H9 (cell line): ENCODE data around the gene WHAMM. TPM values are rescaled to one million over a fixed set of nuclear protein-coding genes. Genes with fewer than 3 reads are reported as not detected.

Source experiments
- DNase-seq: peaks from one replicate; pipeline ENCODE4 v3.0.0-alpha.2; 2017
- H2AFZ ChIP-seq: one replicate; pipeline ENCODE4 v1.6.1; 2013; ENCODE audit warnings: mild to moderate bottlenecking, low read length, control low read depth, moderate library complexity
- H2AK5ac ChIP-seq: 2 replicates; pipeline ENCODE4 v1.6.1; 2013; ENCODE audit warnings: low read length, control low read depth, mixed read lengths; ENCODE audit not compliant: insufficient read length
- H2BK120ac ChIP-seq: one replicate; pipeline ENCODE4 v1.6.1; 2013; ENCODE audit warnings: low read depth, mild to moderate bottlenecking, low read length, control low read depth, inconsistent platforms; ENCODE audit not compliant: poor library complexity, severe bottlenecking
- H2BK12ac ChIP-seq: 2 replicates; pipeline ENCODE4 v1.6.1; 2013; ENCODE audit warnings: low read length, control low read depth, mixed read lengths, low read depth; ENCODE audit not compliant: insufficient read length
- H2BK15ac ChIP-seq: 2 replicates; pipeline ENCODE4 v1.6.1; 2013; ENCODE audit warnings: low read depth, low read length, control low read depth
- H2BK20ac ChIP-seq: one replicate; pipeline ENCODE4 v1.6.1; 2013; ENCODE audit warnings: low read depth, mild to moderate bottlenecking, low read length, control low read depth, inconsistent platforms; ENCODE audit not compliant: poor library complexity, severe bottlenecking
- H2BK5ac ChIP-seq: 2 replicates; pipeline ENCODE4 v1.6.1; 2013; ENCODE audit warnings: low read length, control low read depth, mixed read lengths; ENCODE audit not compliant: insufficient read length
- H3K14ac ChIP-seq: 2 replicates; pipeline ENCODE4 v1.6.1; 2013; ENCODE audit warnings: low read length, control low read depth; ENCODE audit not compliant: insufficient read depth
- H3K18ac ChIP-seq: 2 replicates; pipeline ENCODE4 v1.6.1; 2013; ENCODE audit warnings: low read depth, mild to moderate bottlenecking, mixed read lengths, low read length, control low read depth; ENCODE audit not compliant: insufficient read length
- H3K23ac ChIP-seq: 2 replicates; pipeline ENCODE4 v1.6.1; 2013; ENCODE audit warnings: low read length, control low read depth, mixed read lengths, low read depth; ENCODE audit not compliant: insufficient read length
- H3K23me2 ChIP-seq: 2 replicates; pipeline ENCODE4 v1.6.1; 2013; ENCODE audit warnings: low read depth, mild to moderate bottlenecking, mixed read lengths, low read length, control low read depth; ENCODE audit not compliant: insufficient read length, poor library complexity, severe bottlenecking
- H3K27ac ChIP-seq: 2 replicates; pipeline ENCODE4 v1.5.1; 2013; ENCODE audit warnings: low read length, control low read depth, mixed read lengths, low read depth; ENCODE audit not compliant: insufficient read length
- H3K27me3 ChIP-seq: 2 replicates; pipeline ENCODE4 v1.6.1; 2013; ENCODE audit warnings: low read length, control low read depth, inconsistent platforms; ENCODE audit not compliant: insufficient read depth
- H3K4ac ChIP-seq: 2 replicates; pipeline ENCODE4 v1.6.1; 2013; ENCODE audit warnings: low read depth, mild to moderate bottlenecking, control low read depth, inconsistent platforms, low read length, moderate library complexity
- H3K4me1 ChIP-seq: 2 replicates; pipeline ENCODE4 v1.6.1; 2013; ENCODE audit warnings: low read length, control low read depth, inconsistent platforms; ENCODE audit not compliant: insufficient read depth
- H3K4me2 ChIP-seq: 2 replicates; pipeline ENCODE4 v1.6.1; 2013; ENCODE audit warnings: low read length, control low read depth, mixed read lengths; ENCODE audit not compliant: insufficient read length, insufficient read depth
- H3K56ac ChIP-seq: 2 replicates; pipeline ENCODE4 v1.6.1; 2013; ENCODE audit warnings: low read depth, mild to moderate bottlenecking, mixed read lengths, low read length, control low read depth; ENCODE audit not compliant: insufficient read length
- H3K79me1 ChIP-seq: 2 replicates; pipeline ENCODE4 v1.6.1; 2013; ENCODE audit warnings: low read depth, mild to moderate bottlenecking, moderate library complexity, low read length, control low read depth, inconsistent platforms; ENCODE audit not compliant: insufficient read depth, poor library complexity, severe bottlenecking
- H3K79me2 ChIP-seq: 2 replicates; pipeline ENCODE4 v1.6.1; 2013; ENCODE audit warnings: low read length, control low read depth, inconsistent platforms; ENCODE audit not compliant: insufficient read depth
- H3K9ac ChIP-seq: 2 replicates; pipeline ENCODE4 v1.6.1; 2013; ENCODE audit warnings: low read length, control low read depth, mixed read lengths; ENCODE audit not compliant: insufficient read length; ENCODE audit errors: extremely low read depth
- H3K9me3 ChIP-seq: one replicate; pipeline ENCODE4 v1.6.1; 2013; ENCODE audit warnings: low read depth, low read length, inconsistent platforms; ENCODE audit not compliant: control insufficient read depth
- H3T11ph ChIP-seq: one replicate; pipeline ENCODE4 v1.6.1; 2013; ENCODE audit warnings: mild to moderate bottlenecking, low read length, control low read depth, inconsistent platforms
- H4K20me1 ChIP-seq: one replicate; pipeline ENCODE4 v1.6.1; 2013; ENCODE audit not compliant: control insufficient read depth, insufficient read length, insufficient read depth
- H4K5ac ChIP-seq: 2 replicates; pipeline ENCODE4 v1.6.1; 2013; ENCODE audit warnings: low read depth, mild to moderate bottlenecking, mixed read lengths, low read length, control low read depth; ENCODE audit not compliant: insufficient read length
- H4K8ac ChIP-seq: replicated peaks from 2 replicates; pipeline ENCODE4 v1.6.1; 2013; ENCODE audit warnings: low read length, control low read depth, mixed read lengths, low read depth; ENCODE audit not compliant: insufficient read length
- H4K91ac ChIP-seq: 2 replicates; pipeline ENCODE4 v1.6.1; 2013; ENCODE audit warnings: low read depth, mild to moderate bottlenecking, moderate library complexity, mixed read lengths, low read length, control low read depth; ENCODE audit not compliant: insufficient read length
- H3K27ac Mint-ChIP-seq, 3 experiments: 2 replicates in 2 of 3; 3 replicates in 1 of 3; pipeline ENCODE4 v1.8.0; 2020 to 2021; ENCODE audit warnings: mixed read lengths in 3 of 3, mild to moderate bottlenecking in 1 of 3, moderate library complexity in 1 of 3
- H3K27me3 Mint-ChIP-seq: 2 replicates; pipeline ENCODE4 v1.8.0; 2021; ENCODE audit warnings: low read depth, mild to moderate bottlenecking, moderate library complexity, mixed read lengths
- H3K36me3 Mint-ChIP-seq, 3 experiments: 2 replicates in 2 of 3; 3 replicates in 1 of 3; pipeline ENCODE4 v1.8.0; 2020 to 2021; ENCODE audit warnings: low read depth in 3 of 3, mixed read lengths in 3 of 3; ENCODE audit not compliant: insufficient read depth in 1 of 3
- H3K4me1 Mint-ChIP-seq, 2 experiments: 2 replicates each; pipeline ENCODE4 v1.8.0; 2020; ENCODE audit warnings: mixed read lengths in 2 of 2
- H3K4me3 Mint-ChIP-seq, 2 experiments: 2 replicates in 1 of 2; 3 replicates in 1 of 2; pipeline ENCODE4 v1.8.0; 2020 to 2021; ENCODE audit warnings: mild to moderate bottlenecking in 2 of 2, mixed read lengths in 2 of 2, moderate library complexity in 1 of 2
- H3K9me3 Mint-ChIP-seq, 2 experiments: 2 replicates in 1 of 2; 3 replicates in 1 of 2; pipeline ENCODE4 v1.8.0; 2020; ENCODE audit warnings: mild to moderate bottlenecking in 2 of 2, mixed read lengths in 2 of 2, moderate library complexity in 1 of 2
- WGBS: extraction: QIAGEN DNeasy Blood & Tissue Kit; methylation state at CpG from one replicate; pipeline ENCODE4 v1.1.7; 2013; ENCODE audit warnings: missing lambda C conversion rate, low lambda C conversion rate, mixed read lengths; ENCODE audit not compliant: insufficient read length; ENCODE audit errors: extremely low coverage; 5-methylcytosine and 5-hydroxymethylcytosine counted together
- total RNA-seq: library from RNA; stranded (reverse); gene quantifications from 2 replicates; pipeline ENCODE4 v1.2.1, GENCODE V29; 2021
- TF ChIP-seq, protein P1 (sequence below): fragments of 200-600 bp; sonication (generic); conservative IDR thresholded peaks from 3 replicates; pipeline ENCODE4 v1.8.0; 2021; ENCODE audit warnings: antibody characterized with exemption, mild to moderate bottlenecking

WHAMM gene
- total RNA-seq, 1 experiment from 2014 or later = 3.0 TPM

DNA sequence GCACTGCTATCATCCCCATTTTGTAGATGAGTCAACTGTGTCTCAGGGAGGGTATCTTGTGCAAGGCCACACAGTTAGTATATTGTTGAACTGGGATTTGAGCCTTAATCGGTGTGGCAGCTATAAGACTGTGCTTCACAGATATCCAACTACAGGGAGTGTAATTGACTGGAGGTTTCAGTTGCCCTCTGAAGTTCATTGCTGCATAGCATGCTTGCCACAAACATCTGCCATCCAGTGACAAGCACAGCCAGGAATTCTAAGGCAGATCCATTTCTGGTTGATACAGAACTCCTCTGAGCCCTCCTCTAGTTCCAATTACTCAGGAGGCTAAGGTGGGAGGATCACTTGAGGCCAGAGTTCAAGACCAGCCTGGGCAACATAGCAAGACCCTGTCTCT, 19.9 kb upstream of the WHAMM start:
- no peak overlapping the region for H2AK5ac ChIP-seq
- H3K27ac ChIP-seq = no peak overlapping the region
- H3K56ac ChIP-seq = no peak overlapping the region
- H3K79me1 ChIP-seq = no peaks in the 10 kb centered on the region
- TF ChIP-seq, protein P1, sequence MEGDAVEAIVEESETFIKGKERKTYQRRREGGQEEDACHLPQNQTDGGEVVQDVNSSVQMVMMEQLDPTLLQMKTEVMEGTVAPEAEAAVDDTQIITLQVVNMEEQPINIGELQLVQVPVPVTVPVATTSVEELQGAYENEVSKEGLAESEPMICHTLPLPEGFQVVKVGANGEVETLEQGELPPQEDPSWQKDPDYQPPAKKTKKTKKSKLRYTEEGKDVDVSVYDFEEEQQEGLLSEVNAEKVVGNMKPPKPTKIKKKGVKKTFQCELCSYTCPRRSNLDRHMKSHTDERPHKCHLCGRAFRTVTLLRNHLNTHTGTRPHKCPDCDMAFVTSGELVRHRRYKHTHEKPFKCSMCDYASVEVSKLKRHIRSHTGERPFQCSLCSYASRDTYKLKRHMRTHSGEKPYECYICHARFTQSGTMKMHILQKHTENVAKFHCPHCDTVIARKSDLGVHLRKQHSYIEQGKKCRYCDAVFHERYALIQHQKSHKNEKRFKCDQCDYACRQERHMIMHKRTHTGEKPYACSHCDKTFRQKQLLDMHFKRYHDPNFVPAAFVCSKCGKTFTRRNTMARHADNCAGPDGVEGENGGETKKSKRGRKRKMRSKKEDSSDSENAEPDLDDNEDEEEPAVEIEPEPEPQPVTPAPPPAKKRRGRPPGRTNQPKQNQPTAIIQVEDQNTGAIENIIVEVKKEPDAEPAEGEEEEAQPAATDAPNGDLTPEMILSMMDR = no peak
- no peak overlapping the region for H2BK5ac ChIP-seq
- H2AFZ ChIP-seq = no peak overlapping the region
- no CpG with 5 or more reads among the region's 1 CpG for WGBS
- H4K91ac ChIP-seq = no peak overlapping the region
- H3K23me2 ChIP-seq = no peaks in the 10 kb centered on the region
- H3K14ac ChIP-seq = no peak overlapping the region
- Mint-ChIP-seq H3K4me1 (no peaks in the 10 kb centered on the region), H3K27ac (no peak overlapping the region), H3K9me3 (peaks cover 2 to 9% of the 10 kb centered on the region in 2 experiments; a peak in 3 of 5 replicates), H3K27me3 (peaks cover 34% of the 10 kb centered on the region), H3K4me3 (no peak overlapping the region), H3K36me3 (no peaks in the 10 kb centered on the region)
- no peak for DNase-seq
- no peak overlapping the region for H2BK15ac ChIP-seq
- H3K18ac ChIP-seq = no peak overlapping the region
- no peak overlapping the region for H3K4ac ChIP-seq
- no peaks in the 10 kb centered on the region for H4K20me1 ChIP-seq
- H4K5ac ChIP-seq = no peak overlapping the region
- no peak overlapping the region for H3K9ac ChIP-seq
- no peaks in the 10 kb centered on the region for H3K9me3 ChIP-seq
- H3K4me1 ChIP-seq = no peaks in the 10 kb centered on the region
- no peak overlapping the region for H2BK12ac ChIP-seq
- no peaks in the 10 kb centered on the region for H3K27me3 ChIP-seq
- no peak overlapping the region for H3K4me2 ChIP-seq
- H3K23ac ChIP-seq = no peak overlapping the region
- no peak overlapping the region for H4K8ac ChIP-seq
- H2BK120ac ChIP-seq = no peak overlapping the region
- no peaks in the 10 kb centered on the region for H3K79me2 ChIP-seq
- no peak overlapping the region for H2BK20ac ChIP-seq
- no peak overlapping the region for H3T11ph ChIP-seq
